ENCODE measurements around the gene NUDT21.
"Not testable (repeated sequence)": the region's sequence is repeated elsewhere in the genome, so short reads cannot be mapped to it uniquely, and the experiment has no call there.

Gene NUDT21

GRCh38 chr16:56419740-56420548, 31.2 kb downstream of the NUDT21 start:
- no peak for DNase-seq (ENCODE audit: low read depth in 2 of 2)

GRCh38 chr16:56417138-56417537, 34.0 kb downstream of the NUDT21 start:
- no peak for DNase-seq (ENCODE audit: low read depth in 2 of 2)

GRCh38 chr16:56415875-56416274, 35.3 kb downstream of the NUDT21 start:
- DNase-seq (ENCODE audit: low read depth in 2 of 2) = no peak

- DNase-seq (ENCODE audit: low read depth in 2 of 2) = no peak
These were observed 36.8 kb downstream of the NUDT21 start for GRCh38 chr16:56414366-56414765.

- DNase-seq (ENCODE audit: low read depth in 2 of 2) = no peak
These were observed 37.8 kb downstream of the NUDT21 start for GRCh38 chr16:56413381-56413780.

- no peak for DNase-seq (ENCODE audit: low read depth in 2 of 2)
These were observed 39.5 kb downstream of the NUDT21 start for GRCh38 chr16:56411624-56412023.

- DNase-seq (ENCODE audit: low read depth in 2 of 2) = no peak
These were observed 40.0 kb downstream of the NUDT21 start for GRCh38 chr16:56411123-56411522.

GRCh38 chr16:56409195-56409594, 41.9 kb downstream of the NUDT21 start:
- no peak for DNase-seq (ENCODE audit: low read depth in 2 of 2)

- DNase-seq (ENCODE audit: low read depth in 2 of 2) = no peak
These were observed 42.6 kb downstream of the NUDT21 start for GRCh38 chr16:56408379-56409098.

GRCh38 chr16:56405977-56406672, 45.0 kb downstream of the NUDT21 start:
- no peak for DNase-seq (ENCODE audit: low read depth in 2 of 2)

GRCh38 chr16:56401482-56401881, 49.6 kb downstream of the NUDT21 start:
- no peak for DNase-seq (ENCODE audit: low read depth in 2 of 2)

- DNase-seq (ENCODE audit: low read depth in 2 of 2) = no peak
These were observed 50.7 kb downstream of the NUDT21 start for GRCh38 chr16:56400458-56400857.

- DNase-seq (ENCODE audit: low read depth in 2 of 2) = no peak
These were observed 51.6 kb downstream of the NUDT21 start for GRCh38 chr16:56399486-56399885.

GRCh38 chr16:56399047-56399446, 52.1 kb downstream of the NUDT21 start:
- DNase-seq (ENCODE audit: low read depth in 2 of 2) = no peak

GRCh38 chr16:56396724-56397123, 54.4 kb downstream of the NUDT21 start:
- DNase-seq (ENCODE audit: low read depth in 2 of 2) = not testable (repeated sequence)

- no peak for DNase-seq (ENCODE audit: low read depth in 2 of 2)
These were observed 61.6 kb downstream of the NUDT21 start for GRCh38 chr16:56389554-56389953.

- DNase-seq (ENCODE audit: low read depth in 2 of 2) = no peak
These were observed 62.9 kb downstream of the NUDT21 start for GRCh38 chr16:56388209-56388608.

- no peak for DNase-seq (ENCODE audit: low read depth in 2 of 2)
These were observed 63.7 kb downstream of the NUDT21 start for GRCh38 chr16:56387396-56387795.

GRCh38 chr16:56384074-56384721, 66.9 kb downstream of the NUDT21 start:
- DNase-seq (ENCODE audit: low read depth in 2 of 2) = no peak

GRCh38 chr16:56382901-56383355, 68.2 kb downstream of the NUDT21 start:
- no peak for DNase-seq (ENCODE audit: low read depth in 2 of 2)

- DNase-seq (ENCODE audit: low read depth in 2 of 2) = no peak
These were observed 68.7 kb downstream of the NUDT21 start for GRCh38 chr16:56382459-56382858.
